Activated naive CD8-positive, alpha-beta T cell (primary cell): Measurements from ENCODE around the gene SOX8.

Experiments
- H3K27ac Mint-ChIP-seq: one replicate; pipeline ENCODE4 v1.8.0; 2021; ENCODE audit warnings: mixed read lengths
- H3K27me3 Mint-ChIP-seq: one replicate; pipeline ENCODE4 v1.8.0; 2021; ENCODE audit warnings: mixed read lengths
- H3K36me3 Mint-ChIP-seq: one replicate; pipeline ENCODE4 v1.8.0; 2021; ENCODE audit warnings: mixed read lengths
- H3K4me1 Mint-ChIP-seq: one replicate; pipeline ENCODE4 v1.8.0; 2021; ENCODE audit warnings: low read depth, mixed read lengths
- H3K4me3 Mint-ChIP-seq: one replicate; pipeline ENCODE4 v1.8.0; 2021; ENCODE audit warnings: mild to moderate bottlenecking, mixed read lengths
- H3K9me3 Mint-ChIP-seq: one replicate; pipeline ENCODE4 v1.8.0; 2021; ENCODE audit warnings: low read depth, mixed read lengths

The SOX8 gene

GRCh38 chr16:981695-982144, at the start of gene SOX8:
TSS of gene SOX8 (plus strand) at chr16:981770. CDS start at chr16:981923, 153 bp downstream.
- Mint-ChIP-seq H3K4me3 (peak within 1 kb of the TSS; percentile 80), H3K27ac (no peak within 1 kb of the TSS), H3K9me3 (no peaks in the 10 kb centered on the region), H3K27me3 (no peaks in the 10 kb centered on the region), H3K36me3 (no peaks in the 10 kb centered on the region), H3K4me1 (peaks cover 17% of the 10 kb centered on the region)

DNA sequence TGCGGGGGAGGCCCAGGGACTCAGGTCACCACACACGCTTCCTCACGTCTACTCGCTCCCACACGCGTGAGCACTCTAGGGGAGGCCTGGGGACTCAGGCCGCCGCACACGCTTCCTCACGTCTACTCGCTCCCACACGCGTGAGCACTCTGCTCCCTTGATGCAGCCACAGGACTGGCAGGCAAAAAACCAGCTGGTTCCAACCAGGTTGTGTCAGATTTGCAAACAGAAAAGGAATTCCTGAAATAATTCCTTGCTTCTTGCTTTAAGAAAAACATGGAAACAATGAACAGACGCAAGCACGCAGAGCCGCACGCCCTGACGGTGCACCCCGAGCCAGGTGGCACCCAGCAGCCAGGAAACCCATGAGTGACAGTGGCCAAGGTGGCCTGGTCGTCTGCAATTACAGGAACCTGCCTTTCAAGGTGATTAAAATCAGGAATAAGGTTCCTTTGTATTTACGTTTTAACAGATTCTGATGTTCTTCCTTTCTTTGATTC, 48.7 kb upstream of the SOX8 start:
- peaks cover 4% of the 10 kb centered on the region for H3K4me1 Mint-ChIP-seq
- H3K27me3 Mint-ChIP-seq: no peaks in the 10 kb centered on the region
- H3K9me3 Mint-ChIP-seq: no peaks in the 10 kb centered on the region
- no peak overlapping the region for H3K4me3 Mint-ChIP-seq
- H3K36me3 Mint-ChIP-seq: peaks cover 2% of the 10 kb centered on the region
- H3K27ac Mint-ChIP-seq: no peak overlapping the region

- no peaks in the 10 kb centered on the region for H3K27me3 Mint-ChIP-seq
- H3K4me3 Mint-ChIP-seq: no peak overlapping the region
- H3K4me1 Mint-ChIP-seq: peaks cover 4% of the 10 kb centered on the region
- peaks cover 2% of the 10 kb centered on the region for H3K36me3 Mint-ChIP-seq
- H3K9me3 Mint-ChIP-seq: no peaks in the 10 kb centered on the region
- no peak overlapping the region for H3K27ac Mint-ChIP-seq
Observed at GRCh38 chr16:933581-933980, 48.0 kb upstream of the SOX8 start.

- H3K27ac Mint-ChIP-seq: no peak overlapping the region
- H3K4me1 Mint-ChIP-seq: peaks cover 4% of the 10 kb centered on the region
- no peaks in the 10 kb centered on the region for H3K27me3 Mint-ChIP-seq
- peaks cover 2% of the 10 kb centered on the region for H3K36me3 Mint-ChIP-seq
- no peak overlapping the region for H3K4me3 Mint-ChIP-seq
- H3K9me3 Mint-ChIP-seq: no peaks in the 10 kb centered on the region
Observed at GRCh38 chr16:934178-934577, 47.4 kb upstream of the SOX8 start.

DNA sequence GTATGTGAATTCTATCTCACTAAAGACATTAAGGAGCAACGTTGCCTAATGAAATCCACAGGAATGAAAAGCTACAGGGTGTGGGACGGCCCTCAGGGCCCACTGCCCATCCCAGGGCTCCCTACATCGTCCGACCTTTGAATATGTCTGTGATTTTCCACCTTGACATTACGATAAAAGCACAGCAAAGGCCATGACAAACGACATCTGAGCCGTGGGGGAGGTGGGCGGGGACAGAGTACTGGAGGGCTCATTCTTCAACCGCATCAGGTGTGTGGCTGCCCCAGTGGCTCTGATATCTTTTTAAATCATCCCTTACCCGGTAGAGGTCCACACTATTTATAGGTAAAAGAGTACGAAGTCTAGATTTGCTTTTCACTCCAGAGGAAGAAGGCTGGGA, 45.9 kb upstream of the SOX8 start:
- peaks cover 4% of the 10 kb centered on the region for H3K4me1 Mint-ChIP-seq
- no peak overlapping the region for H3K4me3 Mint-ChIP-seq
- no peaks in the 10 kb centered on the region for H3K9me3 Mint-ChIP-seq
- H3K27ac Mint-ChIP-seq: no peak overlapping the region
- no peaks in the 10 kb centered on the region for H3K27me3 Mint-ChIP-seq
- peaks cover 7% of the 10 kb centered on the region for H3K36me3 Mint-ChIP-seq

DNA sequence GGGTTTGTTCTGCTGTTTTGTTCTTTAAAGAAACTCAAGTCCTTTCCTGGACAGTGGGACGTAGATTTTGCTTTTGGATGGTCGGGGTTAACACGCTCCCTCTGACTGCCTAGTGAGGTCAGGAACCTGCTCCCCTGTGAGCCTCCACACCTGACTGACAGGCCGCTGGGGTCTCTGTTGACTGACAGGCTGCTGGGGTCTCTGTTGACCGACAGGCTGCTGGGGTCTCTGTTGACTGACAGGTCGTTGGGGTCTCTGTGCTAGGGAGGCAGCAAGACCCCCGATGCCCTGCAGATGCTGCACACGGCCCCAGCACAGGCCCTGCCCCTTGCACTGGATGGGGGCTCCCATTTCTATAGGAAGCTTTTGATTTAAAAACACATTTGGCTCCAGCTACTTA, 44.3 kb upstream of the SOX8 start:
- H3K27ac Mint-ChIP-seq: no peak overlapping the region
- no peak overlapping the region for H3K4me3 Mint-ChIP-seq
- H3K27me3 Mint-ChIP-seq: no peaks in the 10 kb centered on the region
- H3K9me3 Mint-ChIP-seq: no peaks in the 10 kb centered on the region
- peaks cover 4% of the 10 kb centered on the region for H3K4me1 Mint-ChIP-seq
- peaks cover 19% of the 10 kb centered on the region for H3K36me3 Mint-ChIP-seq

GRCh38 chr16:937723-938122, 43.8 kb upstream of the SOX8 start:
- peaks cover 4% of the 10 kb centered on the region for H3K4me1 Mint-ChIP-seq
- H3K27ac Mint-ChIP-seq: no peak overlapping the region
- H3K9me3 Mint-ChIP-seq: no peaks in the 10 kb centered on the region
- no peak overlapping the region for H3K4me3 Mint-ChIP-seq
- H3K36me3 Mint-ChIP-seq: peaks cover 22% of the 10 kb centered on the region
- no peaks in the 10 kb centered on the region for H3K27me3 Mint-ChIP-seq

GRCh38 chr16:938136-938535, 43.4 kb upstream of the SOX8 start:
- Mint-ChIP-seq H3K27ac (no peak overlapping the region), H3K36me3 (peaks cover 21% of the 10 kb centered on the region), H3K9me3 (no peaks in the 10 kb centered on the region), H3K4me1 (peaks cover 4% of the 10 kb centered on the region), H3K4me3 (no peak overlapping the region), H3K27me3 (no peaks in the 10 kb centered on the region)

DNA sequence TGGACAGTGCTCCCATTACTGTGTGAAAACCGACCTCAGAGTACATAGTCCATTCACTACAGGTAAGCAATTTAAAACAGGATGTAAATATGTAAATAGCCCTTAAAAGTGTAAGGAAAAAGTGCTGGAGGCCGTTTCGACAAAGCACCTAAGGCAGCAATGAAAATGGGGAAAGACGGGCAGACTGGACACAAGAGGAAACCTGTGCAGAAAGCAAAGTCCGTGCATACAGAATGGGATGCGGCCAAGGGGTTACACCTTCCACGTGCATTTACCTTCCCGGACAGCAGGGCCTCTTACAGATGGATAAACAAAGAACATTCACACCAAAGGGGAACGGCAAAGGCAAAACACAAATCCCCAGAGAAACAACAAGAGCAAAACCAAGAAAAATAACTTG, 42.8 kb upstream of the SOX8 start:
- H3K9me3 Mint-ChIP-seq: no peaks in the 10 kb centered on the region

DNA sequence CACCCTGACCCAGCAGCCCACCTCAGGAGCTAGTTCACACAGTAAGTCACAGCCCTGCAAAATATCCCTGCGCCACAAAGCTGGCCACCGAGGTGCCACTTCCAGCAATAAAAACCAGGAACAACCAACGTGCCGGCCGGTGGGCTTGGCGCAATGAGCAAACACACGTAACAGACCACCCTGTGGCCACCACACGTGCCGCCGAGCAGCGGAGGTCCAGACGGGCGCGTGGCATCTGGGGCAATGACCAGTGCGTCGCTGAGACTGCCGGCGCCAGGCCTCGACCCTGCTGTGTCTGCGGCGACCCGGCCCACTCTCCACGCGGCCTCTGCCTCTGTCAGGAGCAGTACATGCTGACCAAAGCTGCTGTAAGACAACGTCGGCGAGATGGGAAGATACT, 42.3 kb upstream of the SOX8 start:
- Mint-ChIP-seq H3K27ac (no peak overlapping the region), H3K27me3 (no peaks in the 10 kb centered on the region), H3K4me3 (no peak overlapping the region), H3K36me3 (peaks cover 27% of the 10 kb centered on the region), H3K4me1 (peaks cover 4% of the 10 kb centered on the region), H3K9me3 (no peaks in the 10 kb centered on the region)

More for the DNA sequence above, 42.8 kb upstream of the SOX8 start:
- peaks cover 23% of the 10 kb centered on the region for H3K36me3 Mint-ChIP-seq
- H3K4me1 Mint-ChIP-seq: peaks cover 4% of the 10 kb centered on the region
- H3K4me3 Mint-ChIP-seq: no peak overlapping the region
- no peaks in the 10 kb centered on the region for H3K27me3 Mint-ChIP-seq
- H3K27ac Mint-ChIP-seq: no peak overlapping the region

DNA sequence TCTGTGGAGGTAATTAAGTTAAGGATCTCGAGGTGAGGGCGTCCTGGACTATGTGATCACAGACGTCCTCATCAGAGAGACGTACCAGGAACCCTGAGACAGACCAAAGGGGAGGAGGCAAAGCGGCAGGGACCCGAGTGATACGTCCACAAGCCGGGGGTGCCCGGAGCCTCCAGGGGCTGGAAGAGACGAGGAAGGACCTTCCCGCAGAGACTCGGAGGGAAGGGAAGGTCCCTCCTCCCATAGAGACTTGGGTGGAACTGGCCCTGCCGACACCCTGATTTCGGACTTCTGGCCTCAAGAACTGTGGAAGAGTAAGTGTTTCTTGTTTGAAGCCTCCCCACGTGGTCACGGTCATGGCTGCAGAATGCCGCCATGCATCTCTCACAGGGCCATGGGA, 41.6 kb upstream of the SOX8 start:
- H3K4me3 Mint-ChIP-seq: no peak overlapping the region
- H3K4me1 Mint-ChIP-seq: peaks cover 4% of the 10 kb centered on the region
- no peaks in the 10 kb centered on the region for H3K9me3 Mint-ChIP-seq
- peaks cover 28% of the 10 kb centered on the region for H3K36me3 Mint-ChIP-seq
- H3K27ac Mint-ChIP-seq: no peak overlapping the region
- no peaks in the 10 kb centered on the region for H3K27me3 Mint-ChIP-seq

GRCh38 chr16:942436-943060, 39.0 kb upstream of the SOX8 start:
- peaks cover 32% of the 10 kb centered on the region for H3K36me3 Mint-ChIP-seq

DNA sequence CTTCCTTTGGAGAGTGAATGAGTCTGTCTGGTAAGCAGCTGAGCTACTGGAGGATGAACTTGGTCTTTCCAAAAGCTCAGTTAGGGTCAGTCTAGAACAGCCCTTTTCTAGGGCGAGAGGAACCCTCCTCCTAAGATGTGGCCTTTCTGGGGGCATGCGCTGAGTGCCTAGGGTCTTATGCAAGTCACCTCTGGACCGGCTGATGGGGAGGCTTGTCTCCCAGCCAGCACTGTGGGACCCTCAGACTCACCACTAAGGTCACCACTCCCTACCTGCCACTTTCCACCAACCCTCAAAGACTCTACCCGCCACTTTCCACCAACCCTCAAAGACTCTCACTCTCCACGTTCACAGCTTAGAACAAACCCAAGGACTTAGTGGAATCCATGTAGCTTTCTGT, 37.6 kb upstream of the SOX8 start:
- Mint-ChIP-seq H3K36me3 (peaks cover 32% of the 10 kb centered on the region), H3K4me3 (no peak overlapping the region), H3K4me1 (no peaks in the 10 kb centered on the region), H3K9me3 (no peaks in the 10 kb centered on the region), H3K27ac (no peak overlapping the region), H3K27me3 (no peaks in the 10 kb centered on the region)

More at GRCh38 chr16:942436-943060, 39.0 kb upstream of the SOX8 start:
- no peaks in the 10 kb centered on the region for H3K4me1 Mint-ChIP-seq
- H3K27ac Mint-ChIP-seq: no peak overlapping the region
- no peaks in the 10 kb centered on the region for H3K9me3 Mint-ChIP-seq
- H3K4me3 Mint-ChIP-seq: no peak overlapping the region
- no peaks in the 10 kb centered on the region for H3K27me3 Mint-ChIP-seq

DNA sequence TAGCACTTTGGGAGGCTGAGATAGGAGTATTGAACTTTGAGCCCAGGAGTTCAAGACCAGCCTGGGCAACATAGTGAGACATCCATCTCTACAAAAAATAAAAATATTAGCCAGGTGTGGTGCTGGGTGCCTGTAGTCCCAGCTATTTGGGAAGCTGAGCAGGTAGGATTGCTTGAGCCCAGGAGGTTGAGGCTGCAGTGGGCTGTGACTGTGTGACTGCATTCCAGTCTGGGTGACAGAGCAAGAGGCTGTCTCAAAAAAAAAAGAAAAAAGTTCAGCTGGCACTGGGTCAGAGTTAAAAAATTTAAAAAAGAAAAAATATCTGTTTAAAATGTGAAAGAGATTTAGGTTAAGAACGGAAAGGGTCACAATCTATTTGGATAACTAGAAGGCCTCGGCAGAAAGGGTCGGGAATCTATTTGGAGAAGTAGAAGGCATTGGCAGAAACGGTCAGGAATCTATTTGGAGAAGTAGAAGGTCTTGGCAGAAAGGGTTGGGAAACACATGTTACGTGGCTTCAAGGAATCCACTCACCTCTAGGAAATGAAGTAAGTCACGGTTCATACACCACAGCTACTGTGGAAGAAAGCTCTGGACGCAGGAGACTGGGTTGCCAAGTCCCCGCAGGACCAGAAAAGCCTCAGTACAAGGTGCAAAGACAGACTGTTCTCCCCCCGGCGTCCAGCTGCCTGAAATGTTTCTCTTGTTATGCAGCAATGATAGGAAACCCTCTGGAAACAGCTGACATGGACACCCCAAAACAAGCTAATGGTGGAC, 36.1 kb upstream of the SOX8 start:
- Mint-ChIP-seq H3K4me1 (peaks cover 1% of the 10 kb centered on the region), H3K36me3 (peaks cover 29% of the 10 kb centered on the region), H3K27ac (no peak overlapping the region), H3K27me3 (no peaks in the 10 kb centered on the region), H3K9me3 (no peaks in the 10 kb centered on the region), H3K4me3 (no peak overlapping the region)

DNA sequence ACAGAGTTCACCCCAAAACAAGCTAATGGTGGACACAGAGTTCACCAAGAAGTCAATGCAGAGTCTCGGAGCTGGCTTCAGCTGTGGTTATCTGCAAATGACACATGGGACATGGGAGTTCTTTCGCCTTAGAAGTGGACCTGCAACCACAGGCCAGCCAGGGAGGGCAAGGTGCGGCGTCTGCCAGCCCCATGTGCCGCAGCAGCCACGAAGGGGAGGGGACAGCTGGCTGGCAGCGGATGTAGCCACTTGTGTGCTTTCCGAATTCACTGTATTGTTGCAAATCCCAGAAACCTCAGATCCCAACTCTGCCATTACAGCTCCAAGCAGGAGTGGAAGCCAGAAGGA, 35.5 kb upstream of the SOX8 start:
- no peaks in the 10 kb centered on the region for H3K27me3 Mint-ChIP-seq
- H3K27ac Mint-ChIP-seq: no peak overlapping the region
- no peaks in the 10 kb centered on the region for H3K9me3 Mint-ChIP-seq
- peaks cover 25% of the 10 kb centered on the region for H3K36me3 Mint-ChIP-seq
- peaks cover 1% of the 10 kb centered on the region for H3K4me1 Mint-ChIP-seq
- no peak overlapping the region for H3K4me3 Mint-ChIP-seq
